Neural cell (in vitro differentiated cells): ENCODE measurements around the gene ARHGEF7. TPM values are rescaled to one million over a fixed set of nuclear protein-coding genes. Genes with fewer than 3 reads are reported as not detected.

Source experiments
- H2AFZ ChIP-seq: fragments of 200-600, 300-800 bp; sonication (generic), shearing (Covaris generic); 2 replicates; pipeline ENCODE4 v1.6.0; 2014; ENCODE audit warnings: low read depth, mild to moderate bottlenecking, antibody characterized with exemption, low read length, moderate library complexity
- H3F3A ChIP-seq: fragments of 200-600 bp; shearing (Covaris generic); 2 replicates; pipeline ENCODE4 v1.6.1; 2016; ENCODE audit warnings: mild to moderate bottlenecking, moderate library complexity, mixed read lengths, antibody characterized with exemption, low read length; ENCODE audit not compliant: insufficient read depth, poor library complexity, severe bottlenecking
- H3K27ac ChIP-seq: fragments of 200-600, 300-800 bp; sonication (generic), shearing (Covaris generic); 2 replicates; pipeline ENCODE4 v1.5.1; 2014; ENCODE audit warnings: mild to moderate bottlenecking, low read length, moderate library complexity
- H3K27me3 ChIP-seq: fragments of 300-800, 200-600 bp; sonication (generic), shearing (Covaris generic); 2 replicates; pipeline ENCODE4 v1.6.0; 2014; ENCODE audit warnings: mild to moderate bottlenecking, low read depth, low read length, moderate library complexity; ENCODE audit not compliant: insufficient read depth
- H3K36me3 ChIP-seq: fragments of 300-800, 200-600 bp; sonication (generic), shearing (Covaris generic); 2 replicates; pipeline ENCODE4 v1.5.1; 2014; ENCODE audit warnings: mild to moderate bottlenecking, antibody characterized with exemption, low read length, moderate library complexity; ENCODE audit not compliant: insufficient read depth
- H3K4me2 ChIP-seq: fragments of 300-800, 200-600 bp; sonication (generic), shearing (Covaris generic); 2 replicates; pipeline ENCODE4 v1.6.0; 2014; ENCODE audit warnings: mild to moderate bottlenecking, low read length
- H3K4me3 ChIP-seq: fragments of 300-800, 200-600 bp; sonication (generic), shearing (Covaris generic); 2 replicates; pipeline ENCODE4 v1.5.1; 2014; ENCODE audit warnings: mild to moderate bottlenecking, low read length, moderate library complexity
- H3K79me2 ChIP-seq: fragments of 200-600 bp; shearing (Covaris generic); replicated peaks from 2 replicates; pipeline ENCODE4 v1.6.0; 2014; ENCODE audit warnings: mild to moderate bottlenecking, low read length, moderate library complexity; ENCODE audit not compliant: insufficient read depth
- H3K9ac ChIP-seq: fragments of 300-800, 200-600 bp; sonication (generic), shearing (Covaris generic); 2 replicates; pipeline ENCODE4 v1.6.1; 2016; ENCODE audit warnings: mild to moderate bottlenecking, low read length, mixed read lengths
- H3K9me2 ChIP-seq: fragments of 200-600 bp; shearing (Covaris generic); 2 replicates; pipeline ENCODE4 v1.6.1; 2016; ENCODE audit warnings: mild to moderate bottlenecking, low read length, mixed read lengths; ENCODE audit not compliant: insufficient read depth
- H3K9me3 ChIP-seq: fragments of 200-600, 300-800 bp; sonication (generic), shearing (Covaris generic); 2 replicates; pipeline ENCODE4 v1.6.1; 2016; ENCODE audit warnings: mild to moderate bottlenecking, mixed run types, low read length, moderate library complexity, mixed read lengths
- H4K20me1 ChIP-seq: fragments of 200-600 bp; shearing (Covaris generic); 2 replicates; pipeline ENCODE4 v1.6.1; 2016; ENCODE audit warnings: mild to moderate bottlenecking, mixed run types; ENCODE audit not compliant: insufficient read depth
- EP300 ChIP-seq: fragments of 450-650 bp; conservative IDR thresholded peaks from 2 replicates; pipeline ENCODE4 v1.6.1; 2014; ENCODE audit warnings: antibody characterized with exemption, mild to moderate bottlenecking, moderate library complexity; ENCODE audit not compliant: poor library complexity, severe bottlenecking
- EZH2 ChIP-seq: fragments of 200-600, 300-800 bp; shearing (Covaris generic), sonication (generic); IDR thresholded peaks from 2 replicates; pipeline ENCODE4 v1.6.1; 2014; ENCODE audit warnings: antibody characterized with exemption, low read length, borderline replicate concordance, mild to moderate bottlenecking; ENCODE audit not compliant: insufficient read depth, poor library complexity, severe bottlenecking
- MXI1 ChIP-seq: fragments of 450-650 bp; conservative IDR thresholded peaks from 2 replicates; pipeline ENCODE4 v1.6.1; 2014; ENCODE audit warnings: antibody characterized with exemption, mild to moderate bottlenecking; ENCODE audit not compliant: poor library complexity, severe bottlenecking
- POLR2AphosphoS5 ChIP-seq: IDR thresholded peaks from 2 replicates; pipeline ENCODE4 v1.6.1; 2012
- RAD21 ChIP-seq: fragments of 450-650 bp; conservative IDR thresholded peaks from 2 replicates; pipeline ENCODE4 v1.6.1; 2014; ENCODE audit warnings: antibody characterized with exemption, mild to moderate bottlenecking, moderate library complexity
- REST ChIP-seq: IDR thresholded peaks from 2 replicates; pipeline ENCODE4 v1.6.1; 2012; ENCODE audit warnings: borderline replicate concordance
- SMC3 ChIP-seq: fragments of 450-650 bp; conservative IDR thresholded peaks from 2 replicates; pipeline ENCODE4 v1.6.1; 2014; ENCODE audit warnings: antibody characterized with exemption, mild to moderate bottlenecking, moderate library complexity; ENCODE audit not compliant: poor library complexity
- TAF1 ChIP-seq: IDR thresholded peaks from 2 replicates; pipeline ENCODE4 v1.6.1; 2012; ENCODE audit warnings: low read depth
- polyA plus RNA-seq: library from polyadenylated mRNA; depleted of rRNA; stranded (reverse); fragments of >200 nt; gene quantifications from 2 replicates; pipeline ENCODE4 v1.2.3, GENCODE V29; 2014
- TF ChIP-seq, protein P1 (sequence below): fragments of 450-650 bp; IDR thresholded peaks from 2 replicates; pipeline ENCODE4 v1.5.1; 2014; ENCODE audit warnings: antibody characterized with exemption, mild to moderate bottlenecking, moderate library complexity; ENCODE audit not compliant: poor library complexity, severe bottlenecking

Gene ARHGEF7
- polyA plus RNA-seq, 1 donor from 2014 or later: 155 TPM

DNA sequence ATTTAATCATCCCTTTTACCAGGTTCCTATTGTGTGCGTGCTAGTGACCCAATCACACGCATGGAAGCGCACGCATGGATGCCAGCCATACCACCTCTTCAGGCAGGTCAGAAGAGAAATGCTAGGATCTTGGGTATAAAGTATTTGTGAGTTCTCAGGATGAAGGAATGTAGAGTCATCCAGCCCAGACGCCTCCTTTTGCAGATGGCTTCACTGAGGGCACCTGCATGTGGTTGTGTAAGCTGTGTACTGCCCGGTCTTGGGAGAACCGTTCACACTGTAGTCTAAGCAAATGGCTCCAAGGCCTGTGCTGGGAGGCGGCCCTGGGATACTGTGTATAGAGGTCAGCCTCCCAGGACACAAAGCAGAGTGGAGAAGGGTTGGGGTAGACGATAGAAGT lies 7.5 kb downstream of the ARHGEF7 start:
- no peaks in the 10 kb centered on the region for H3K27me3 ChIP-seq
- no peaks in the 10 kb centered on the region for H3F3A ChIP-seq
- TF ChIP-seq RAD21 (no peak), MXI1 (no peak), EP300 (no peak), EZH2 (no peak), POLR2AphosphoS5 (no peak), SMC3 (no peak), TAF1 (no peak)
- no peak overlapping the region for H3K4me2 ChIP-seq
- no peaks in the 10 kb centered on the region for H3K9me3 ChIP-seq
- peaks cover 5% of the 10 kb centered on the region for H3K36me3 ChIP-seq
- no peak overlapping the region for H3K4me3 ChIP-seq
- peaks cover 7% of the 10 kb centered on the region for H4K20me1 ChIP-seq
- H3K79me2 ChIP-seq: peaks cover 76% of the 10 kb centered on the region
- no peaks in the 10 kb centered on the region for H3K9me2 ChIP-seq
- H2AFZ ChIP-seq: no peak overlapping the region
- H3K27ac ChIP-seq: no peak overlapping the region
- no peak overlapping the region for H3K9ac ChIP-seq

DNA sequence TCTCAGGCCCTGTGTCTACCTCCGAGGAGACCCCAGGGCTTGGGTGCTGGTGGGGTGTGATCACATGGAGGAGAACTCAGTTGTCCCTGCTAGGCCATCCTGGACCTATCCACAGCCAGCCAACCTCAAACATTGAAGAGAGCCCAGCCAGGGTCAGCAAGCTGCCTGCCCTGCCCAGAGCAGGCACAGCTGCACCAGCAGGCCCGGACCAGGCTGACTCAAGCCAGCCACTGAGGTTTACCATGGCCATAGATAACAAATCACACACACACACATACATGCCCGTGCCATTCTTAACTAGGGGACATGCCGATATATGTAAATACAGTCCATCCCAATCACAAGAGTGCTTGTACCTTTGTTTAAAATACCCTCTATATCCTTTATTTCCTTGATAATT lies 8.1 kb downstream of the ARHGEF7 start:
- no peaks in the 10 kb centered on the region for H3K9me3 ChIP-seq
- no peak for TF ChIP-seq RAD21
- no peak for TF ChIP-seq EZH2
- no peak for TF ChIP-seq TAF1
- TF ChIP-seq, protein P1, sequence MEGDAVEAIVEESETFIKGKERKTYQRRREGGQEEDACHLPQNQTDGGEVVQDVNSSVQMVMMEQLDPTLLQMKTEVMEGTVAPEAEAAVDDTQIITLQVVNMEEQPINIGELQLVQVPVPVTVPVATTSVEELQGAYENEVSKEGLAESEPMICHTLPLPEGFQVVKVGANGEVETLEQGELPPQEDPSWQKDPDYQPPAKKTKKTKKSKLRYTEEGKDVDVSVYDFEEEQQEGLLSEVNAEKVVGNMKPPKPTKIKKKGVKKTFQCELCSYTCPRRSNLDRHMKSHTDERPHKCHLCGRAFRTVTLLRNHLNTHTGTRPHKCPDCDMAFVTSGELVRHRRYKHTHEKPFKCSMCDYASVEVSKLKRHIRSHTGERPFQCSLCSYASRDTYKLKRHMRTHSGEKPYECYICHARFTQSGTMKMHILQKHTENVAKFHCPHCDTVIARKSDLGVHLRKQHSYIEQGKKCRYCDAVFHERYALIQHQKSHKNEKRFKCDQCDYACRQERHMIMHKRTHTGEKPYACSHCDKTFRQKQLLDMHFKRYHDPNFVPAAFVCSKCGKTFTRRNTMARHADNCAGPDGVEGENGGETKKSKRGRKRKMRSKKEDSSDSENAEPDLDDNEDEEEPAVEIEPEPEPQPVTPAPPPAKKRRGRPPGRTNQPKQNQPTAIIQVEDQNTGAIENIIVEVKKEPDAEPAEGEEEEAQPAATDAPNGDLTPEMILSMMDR: no peak
- no peak for TF ChIP-seq MXI1
- TF ChIP-seq SMC3: no peak
- no peak for TF ChIP-seq EP300
- no peak for TF ChIP-seq POLR2AphosphoS5
- TF ChIP-seq REST: no peak
- H3K9me2 ChIP-seq: no peaks in the 10 kb centered on the region
- no peak overlapping the region for H3K27ac ChIP-seq
- peaks cover 7% of the 10 kb centered on the region for H4K20me1 ChIP-seq
- H3K27me3 ChIP-seq: no peaks in the 10 kb centered on the region
- H3K79me2 ChIP-seq: peaks cover 72% of the 10 kb centered on the region
- no peak overlapping the region for H3K9ac ChIP-seq
- H3K4me2 ChIP-seq: no peak overlapping the region
- H3K36me3 ChIP-seq: peaks cover 5% of the 10 kb centered on the region
- no peaks in the 10 kb centered on the region for H3F3A ChIP-seq
- no peak overlapping the region for H2AFZ ChIP-seq
- H3K4me3 ChIP-seq: no peak overlapping the region

DNA sequence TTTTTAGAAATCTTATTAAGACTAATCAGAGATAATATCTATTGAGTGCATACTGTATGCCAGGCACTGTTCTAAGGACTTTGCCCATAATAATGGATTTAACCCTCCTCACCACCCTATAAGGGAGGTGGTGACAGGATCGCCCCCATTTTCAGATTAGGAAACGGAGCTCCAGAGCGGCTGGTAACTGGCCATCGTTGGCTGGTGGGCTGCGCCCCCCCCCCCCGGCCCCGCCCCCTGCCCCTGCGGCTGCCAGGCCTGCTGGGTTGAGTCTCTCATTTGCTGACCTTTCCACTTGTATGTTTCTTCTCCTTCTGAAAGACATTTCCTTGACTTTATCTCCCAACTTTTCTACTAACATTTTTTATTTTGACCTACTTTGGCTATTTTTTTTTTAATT lies 8.5 kb downstream of the ARHGEF7 start:
- no peaks in the 10 kb centered on the region for H3K9me2 ChIP-seq
- H3K27ac ChIP-seq: no peak overlapping the region
- peaks cover 71% of the 10 kb centered on the region for H3K79me2 ChIP-seq
- no peaks in the 10 kb centered on the region for H3K9me3 ChIP-seq
- no peak overlapping the region for H3K4me3 ChIP-seq
- no peaks in the 10 kb centered on the region for H3F3A ChIP-seq
- H3K36me3 ChIP-seq: peaks cover 5% of the 10 kb centered on the region
- H3K9ac ChIP-seq: no peak overlapping the region
- TF ChIP-seq POLR2AphosphoS5: no peak
- no peak for TF ChIP-seq EP300
- no peak for TF ChIP-seq EZH2
- TF ChIP-seq TAF1: no peak
- no peak for TF ChIP-seq RAD21
- H2AFZ ChIP-seq: no peak overlapping the region
- peaks cover 7% of the 10 kb centered on the region for H4K20me1 ChIP-seq
- H3K4me2 ChIP-seq: no peak overlapping the region
- no peaks in the 10 kb centered on the region for H3K27me3 ChIP-seq
